ENCODE data around the gene TPPP.
"Not testable (repeated sequence)": the region's sequence is repeated elsewhere in the genome, so short reads cannot be mapped to it uniquely, and the experiment has no call there.

TPPP gene

GRCh38 chr5:643811-644271 lies 49.3 kb downstream of the TPPP start:
- DNase-seq = no peak

DNA sequence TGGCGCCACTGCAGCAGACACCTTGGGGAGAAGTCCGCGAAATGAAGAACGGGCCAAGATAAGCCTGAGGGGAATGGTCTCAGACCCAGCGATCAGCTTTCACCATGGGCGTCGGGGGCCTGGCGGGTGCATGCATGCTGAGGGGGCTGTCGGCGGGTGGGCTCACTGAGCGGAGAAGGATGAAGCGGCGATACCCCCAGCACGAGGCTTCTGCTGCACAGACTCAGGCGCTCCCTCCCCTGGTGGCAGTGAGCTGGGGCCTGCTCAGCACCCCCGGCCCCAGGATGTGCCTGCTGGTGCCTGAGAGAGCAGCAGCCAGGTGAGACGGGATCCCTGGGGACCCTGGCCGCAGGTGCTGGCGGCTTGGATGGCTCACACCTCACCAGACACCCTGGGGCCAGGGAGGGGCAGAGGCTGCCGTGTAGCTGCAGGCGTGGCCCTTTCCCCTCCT lies 49.8 kb downstream of the TPPP start:
- no peak for DNase-seq

- no peak for DNase-seq
Observed at GRCh38 chr5:642481-642880, 50.7 kb downstream of the TPPP start.

- no peak for DNase-seq
Observed at GRCh38 chr5:641331-641765, 51.8 kb downstream of the TPPP start.

GRCh38 chr5:640461-641330 lies 52.5 kb downstream of the TPPP start:
- no peak for DNase-seq

DNA sequence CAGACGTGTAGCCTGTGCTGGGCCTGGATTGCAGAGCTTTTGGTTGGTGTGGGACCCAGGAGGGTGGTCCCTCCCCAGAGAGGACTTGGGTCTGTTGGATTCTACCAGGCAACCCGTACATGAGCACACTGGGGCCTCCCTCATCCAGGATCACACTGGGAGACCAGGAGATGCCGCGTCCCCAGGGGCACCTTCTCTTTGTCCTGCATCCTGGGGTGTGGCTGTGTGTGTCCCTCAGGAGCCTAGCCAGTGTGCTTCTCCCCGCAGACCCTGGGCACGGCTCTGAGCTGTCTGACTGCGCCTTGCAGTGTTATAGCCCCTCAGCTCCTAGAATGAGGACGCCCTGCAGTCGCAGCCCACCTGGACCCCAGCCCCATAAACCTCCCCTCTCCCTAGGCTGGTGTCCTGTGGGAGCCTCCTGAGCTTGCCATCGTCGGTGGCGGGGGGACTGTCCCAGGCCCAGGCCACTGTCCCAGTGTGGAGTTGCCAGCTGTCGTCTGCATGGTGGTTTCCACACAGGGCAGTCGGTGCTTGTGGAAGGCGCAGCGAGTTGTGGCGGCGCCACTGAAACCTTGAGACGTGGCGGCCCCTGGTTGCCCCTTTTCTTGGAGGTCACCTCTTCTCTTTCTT lies 53.5 kb downstream of the TPPP start:
- DNase-seq = no peak

GRCh38 chr5:639253-639530 lies 54.0 kb downstream of the TPPP start:
- DNase-seq = no peak

DNA sequence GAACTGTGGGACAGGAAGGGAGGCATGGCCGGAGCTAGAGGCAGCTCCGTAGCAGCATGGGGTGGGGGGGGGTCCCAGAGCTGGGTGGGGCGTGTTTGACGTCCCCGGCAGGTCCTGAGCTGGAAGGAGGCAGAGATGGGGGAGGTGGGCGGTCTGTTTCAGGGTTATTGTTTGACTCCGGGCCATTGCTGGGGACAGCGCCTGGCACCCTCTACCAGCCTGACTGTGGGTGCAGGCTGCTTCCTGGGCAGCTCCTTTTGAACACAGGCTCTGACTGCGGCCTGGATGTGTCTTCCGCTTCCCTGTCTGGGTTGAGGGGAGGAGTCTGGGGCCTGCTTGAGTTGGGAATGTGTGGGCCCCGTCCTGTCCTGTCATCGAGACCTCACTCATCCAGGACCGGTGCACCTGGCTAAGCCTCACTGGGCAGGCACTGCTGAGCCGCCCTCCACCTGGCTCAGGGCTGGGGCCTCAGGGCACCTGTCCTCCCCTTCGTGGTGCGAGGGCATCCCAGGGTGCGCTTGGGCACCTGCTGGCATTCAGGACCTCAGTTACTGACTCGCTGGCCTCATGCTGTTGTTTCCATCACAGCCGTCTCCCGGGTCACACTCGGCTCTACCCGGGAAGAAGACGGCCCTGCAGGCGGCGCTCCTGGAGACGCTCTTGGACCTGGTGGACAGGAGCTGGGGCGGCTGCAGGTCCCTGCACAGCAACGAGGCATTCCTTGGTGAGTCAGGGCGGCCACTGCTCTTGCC lies 54.5 kb downstream of the TPPP start:
- DNase-seq = no peak

- no peak for DNase-seq
Observed at GRCh38 chr5:637581-638450, 55.3 kb downstream of the TPPP start.

DNA sequence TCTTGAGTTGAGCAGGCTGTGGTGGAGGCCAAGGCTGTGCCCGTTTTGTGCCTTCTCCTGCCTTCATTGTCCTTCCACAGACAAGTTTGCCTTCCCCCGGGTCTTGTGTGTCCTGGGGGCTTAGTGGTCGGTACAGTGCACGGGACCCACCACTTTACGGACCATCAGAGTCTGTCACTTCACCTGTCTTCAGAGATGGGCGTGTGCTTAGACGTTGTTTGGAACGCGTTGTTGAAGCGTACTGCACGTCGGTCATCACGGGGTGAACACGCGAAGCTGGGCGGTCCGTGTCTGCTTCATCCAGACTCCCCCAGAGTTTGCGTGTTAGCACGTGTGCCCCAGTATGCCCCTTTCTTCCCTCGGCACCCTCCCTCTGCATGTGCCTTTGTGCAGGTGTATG lies 56.2 kb downstream of the TPPP start:
- no peak for DNase-seq

DNA sequence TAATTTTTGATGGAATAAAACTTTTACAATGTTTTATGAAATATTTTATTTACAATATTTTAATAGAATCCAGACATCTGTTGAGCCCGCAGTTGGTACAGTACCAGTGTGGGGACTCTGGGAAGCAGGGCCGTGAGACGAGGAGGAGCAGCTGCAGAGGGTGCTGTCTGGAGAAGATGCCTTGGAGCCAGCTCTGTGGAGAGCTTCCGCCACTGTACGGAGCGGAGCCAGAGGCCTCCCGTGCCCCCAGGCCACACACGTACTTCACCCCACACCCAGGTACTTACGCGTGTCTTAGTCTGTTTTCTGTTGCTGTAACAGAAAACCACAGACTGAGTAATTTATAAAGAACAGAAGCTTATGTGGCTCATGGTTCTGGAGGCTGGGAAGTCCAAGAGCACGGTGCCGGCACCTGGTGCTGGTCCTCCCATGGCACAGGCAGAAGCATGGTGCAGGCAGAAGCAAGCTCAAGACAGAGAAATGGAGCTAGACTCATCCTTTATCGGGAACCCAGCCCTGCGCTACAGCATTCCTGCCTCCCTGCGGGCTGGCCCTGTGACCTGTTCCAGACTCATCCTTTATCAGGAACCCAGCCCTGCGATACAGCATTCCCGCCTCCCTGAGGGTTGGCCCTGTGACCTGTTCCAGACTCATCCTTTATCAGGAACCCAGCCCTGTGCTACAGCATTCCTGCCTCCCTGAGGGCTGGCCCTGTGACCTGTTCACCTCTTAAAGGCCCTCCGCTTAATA lies 57.7 kb downstream of the TPPP start:
- DNase-seq = no peak

DNA sequence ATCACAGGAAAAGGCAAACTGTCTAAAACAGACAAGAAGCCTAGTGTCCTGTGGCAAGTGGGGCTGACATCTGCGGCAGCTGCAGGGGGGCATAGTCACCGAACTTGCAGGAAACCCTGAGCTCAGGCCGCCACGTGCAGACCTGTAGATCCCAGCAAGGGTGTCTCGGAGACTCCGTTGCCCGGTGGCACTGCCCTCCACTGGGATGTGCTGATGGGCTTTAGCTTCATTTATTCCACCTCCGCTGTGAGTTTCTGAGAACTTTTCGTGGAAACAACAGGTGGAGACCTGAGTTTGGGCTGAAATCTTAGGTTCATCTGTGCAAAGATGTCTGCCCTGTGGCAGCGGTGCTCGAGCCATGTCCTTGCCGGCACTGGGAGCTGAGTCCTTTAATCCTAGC lies 59.0 kb downstream of the TPPP start:
- no peak for DNase-seq

- no peak for DNase-seq
Observed at GRCh38 chr5:633501-633955, 59.6 kb downstream of the TPPP start.

DNA sequence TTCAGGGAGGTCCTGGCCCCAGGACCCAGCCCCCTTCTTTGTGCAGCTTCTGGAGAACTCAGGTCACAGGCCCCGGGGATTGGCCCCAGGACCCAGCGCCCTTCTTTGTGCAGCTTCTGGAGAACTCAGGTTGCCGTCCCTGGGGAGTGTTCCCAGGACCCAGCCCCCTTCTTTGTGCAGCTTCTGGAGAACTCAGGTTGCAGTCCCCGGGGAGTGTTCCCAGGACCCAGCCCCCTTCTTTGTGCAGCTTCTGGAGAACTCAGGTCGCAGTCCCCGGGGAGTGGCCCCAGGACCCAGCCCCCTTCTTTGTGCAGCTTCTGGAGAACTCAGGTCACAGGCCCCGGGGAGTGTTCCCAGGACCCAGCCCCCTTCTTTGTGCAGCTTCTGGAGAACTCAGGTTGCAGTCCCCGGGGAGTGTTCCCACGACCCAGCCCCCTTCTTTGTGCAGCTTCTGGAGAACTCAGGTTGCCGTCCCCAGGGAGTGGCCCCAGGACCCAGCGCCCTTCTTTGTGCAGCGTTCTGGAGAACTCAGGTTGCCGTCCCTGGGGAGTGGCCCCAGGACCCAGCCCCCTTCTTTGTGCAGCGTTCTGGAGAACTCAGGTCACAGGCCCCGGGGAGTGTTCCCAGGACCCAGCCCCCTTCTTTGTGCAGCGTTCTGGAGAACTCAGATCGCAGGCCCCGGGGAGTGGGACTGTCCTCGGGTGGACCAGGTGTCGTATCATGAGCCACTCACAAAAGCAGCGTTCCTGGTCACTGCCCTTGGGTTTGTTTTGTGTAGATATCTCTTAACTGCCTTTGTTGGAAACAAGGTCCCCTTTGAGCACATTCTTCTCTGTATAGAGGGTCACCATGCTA lies 64.6 kb downstream of the TPPP start:
- not testable (repeated sequence) for DNase-seq

DNA sequence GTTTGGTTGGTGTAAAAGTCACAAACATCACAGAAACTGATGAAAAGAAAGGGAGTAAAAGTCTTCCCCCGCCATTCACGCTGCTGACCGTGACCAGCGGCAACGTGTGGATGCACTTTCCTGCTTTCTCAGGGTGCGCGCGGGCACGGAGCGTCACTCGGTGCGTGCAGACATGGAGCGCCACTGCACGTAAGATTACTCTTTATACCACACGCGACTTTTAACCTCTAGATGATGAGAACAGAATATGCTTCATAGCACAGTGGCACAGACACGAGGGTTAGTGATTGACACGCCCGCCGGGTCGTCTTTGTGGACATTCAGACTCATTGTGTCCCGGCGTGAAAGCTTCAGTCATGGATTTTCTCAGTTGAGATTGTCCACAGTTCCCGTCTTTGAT lies 65.3 kb downstream of the TPPP start:
- DNase-seq = no peak

GRCh38 chr5:626850-627249 lies 66.3 kb downstream of the TPPP start:
- no peak for DNase-seq

DNA sequence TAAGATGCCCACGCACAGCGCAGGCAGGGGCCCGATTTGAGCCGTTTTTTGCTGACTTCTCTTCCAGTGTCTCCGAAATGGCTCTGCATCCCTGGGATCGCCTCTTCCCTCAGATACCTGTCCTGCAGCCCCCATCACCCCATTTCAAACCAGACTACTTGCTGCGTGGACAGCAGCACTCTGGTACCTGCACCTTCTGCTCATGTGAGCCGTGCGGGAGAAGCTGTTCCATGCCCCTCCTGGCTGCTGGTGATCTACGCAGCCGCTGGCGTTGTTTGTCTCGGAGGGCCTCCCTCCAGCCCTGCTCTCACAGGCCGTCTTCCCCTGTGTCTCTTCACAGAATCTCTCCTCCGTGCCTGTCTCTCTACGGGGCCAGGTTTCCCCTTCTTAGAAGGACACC lies 67.6 kb downstream of the TPPP start:
- no peak for DNase-seq

GRCh38 chr5:624951-625230 lies 68.3 kb downstream of the TPPP start:
- no peak for DNase-seq

DNA sequence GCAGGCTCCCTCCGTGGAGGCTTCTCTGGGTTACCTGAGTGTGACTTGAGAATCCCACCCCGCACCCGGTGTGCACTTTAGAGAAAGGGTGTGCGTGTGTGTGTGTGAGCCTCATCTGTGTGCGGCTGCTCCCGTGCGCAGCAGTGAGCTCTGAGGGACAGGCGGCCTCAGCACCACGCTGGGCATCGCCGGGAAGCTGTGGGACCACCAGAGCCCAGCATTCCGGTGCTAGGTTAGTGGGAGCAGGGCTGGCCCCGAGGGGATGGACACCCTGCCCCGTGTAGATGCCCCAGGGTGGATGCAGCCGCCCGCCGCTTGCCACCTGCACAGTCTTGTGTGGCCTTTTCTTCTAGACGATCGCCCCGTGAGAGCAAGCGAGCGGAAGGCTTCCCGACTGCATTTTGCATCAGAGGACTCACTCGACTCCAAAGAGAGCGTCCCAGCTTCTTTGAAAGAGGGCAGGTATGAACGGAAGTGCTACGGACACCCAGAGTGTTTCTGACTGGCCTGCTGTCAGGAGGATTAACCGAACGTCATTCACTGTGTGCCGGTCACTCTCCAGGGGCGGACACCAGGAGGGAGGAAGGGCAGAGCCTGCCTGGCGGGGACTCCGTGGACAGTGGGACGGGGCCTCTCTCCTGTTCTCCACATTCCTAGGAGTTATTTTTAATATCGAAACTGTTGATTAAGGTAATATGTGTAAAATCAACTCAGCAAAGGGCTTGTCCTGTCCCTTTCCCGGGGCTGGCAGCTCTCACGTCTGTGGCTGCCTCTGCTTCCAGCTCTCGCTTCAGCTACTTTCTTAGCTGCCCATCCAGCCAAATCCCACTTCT lies 68.8 kb downstream of the TPPP start:
- DNase-seq = no peak

- DNase-seq = no peak
Observed at GRCh38 chr5:623531-623930, 69.6 kb downstream of the TPPP start.
